Frontal cortex (tissue), 4 donors: ENCODE results near the gene TMEM184C. TPM values are rescaled to one million over a fixed set of nuclear protein-coding genes. Genes with fewer than 3 reads are reported as not detected.

Experiments used
- DNase-seq, 2 donors: peaks; one replicate each; pipeline ENCODE4 v3.0.0; 2012; ENCODE audit warnings: low spot score in 2 of 2
- FAIRE-seq: peaks from 2 replicates; lab custom pipeline; 2012; peaks lifted over from hg19 to GRCh38; lab: Jason Lieb, UNC
- total RNA-seq: library from RNA; depleted of rRNA; stranded (reverse); fragments of >200 nt; gene quantifications from one replicate; pipeline ENCODE4 v1.2.3, GENCODE V29; 2014
- donor health status: control.
- donor health status: control.
- donor health status: control.

Gene TMEM184C
- total RNA-seq, 1 donor from 2014 or later = 47.7 TPM

DNA sequence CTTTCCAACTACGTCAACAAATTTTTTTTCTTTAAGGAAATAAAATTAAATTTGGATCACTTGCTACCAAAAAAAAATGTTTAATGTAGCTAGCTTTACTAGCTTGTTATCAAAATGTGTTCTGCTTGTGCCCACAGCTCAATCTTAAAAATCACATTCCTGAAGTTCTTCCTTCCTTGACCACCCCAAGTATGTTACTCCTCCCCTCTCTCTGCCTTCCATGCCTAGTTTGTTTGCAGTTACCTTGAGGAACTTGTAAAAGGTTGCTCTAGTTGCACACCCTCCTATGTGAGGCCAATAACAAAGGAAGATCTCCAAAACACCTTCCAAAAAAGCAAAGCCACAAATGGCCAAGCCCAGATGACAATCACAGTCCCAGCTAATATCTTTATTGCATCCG is 19.6 kb upstream of the TMEM184C start:
- DNase-seq = no peak

GRCh38 chr4:147599206-147599605 is 18.0 kb upstream of the TMEM184C start:
- DNase-seq (no peak), FAIRE-seq (no peak)

More for the DNA sequence above, 19.6 kb upstream of the TMEM184C start:
- no peak for FAIRE-seq

DNA sequence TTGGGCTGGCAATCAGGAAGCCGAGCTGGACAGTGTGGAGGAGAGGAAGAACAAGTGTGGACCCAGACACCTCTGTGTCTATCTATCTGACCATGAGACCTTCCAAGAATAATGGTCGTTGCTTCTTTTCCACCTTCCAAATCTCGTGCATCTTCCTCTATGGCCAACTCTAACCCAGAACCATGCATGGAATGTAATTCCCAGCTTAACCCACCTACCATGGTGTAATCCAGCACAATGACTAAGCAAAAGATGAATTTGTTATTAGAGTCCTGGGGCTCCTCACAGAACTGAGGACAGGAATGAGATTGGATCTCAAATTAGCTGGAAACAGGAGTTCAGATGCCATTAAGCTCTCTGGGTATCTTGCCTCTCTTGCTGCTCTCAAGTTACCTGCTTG is 17.4 kb upstream of the TMEM184C start:
- no peak for DNase-seq

GRCh38 chr4:147605499-147605898 is 11.7 kb upstream of the TMEM184C start:
- FAIRE-seq = no peak
- DNase-seq = no peak

More for the DNA sequence above, 17.4 kb upstream of the TMEM184C start:
- FAIRE-seq = no peak

DNA sequence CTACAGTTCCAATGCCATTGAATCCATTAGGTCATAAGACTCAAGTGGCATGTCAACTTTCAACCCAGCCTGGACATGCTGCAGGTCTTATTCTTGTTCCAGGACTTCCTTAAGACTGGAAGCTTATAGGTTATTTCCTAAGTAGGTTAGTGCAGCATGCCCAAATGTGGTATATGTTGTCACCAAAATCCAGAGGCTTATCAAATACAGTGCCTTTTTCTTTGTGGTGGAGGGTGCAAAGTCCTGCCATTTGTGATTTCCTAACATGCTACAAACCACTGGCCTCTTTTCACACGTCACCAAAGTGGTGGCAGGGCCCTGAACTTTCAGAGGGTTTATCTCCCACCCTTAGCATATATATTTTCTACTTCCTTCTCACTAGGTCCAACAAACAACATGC is 9.7 kb upstream of the TMEM184C start:
- FAIRE-seq = no peak
- DNase-seq = no peak

DNA sequence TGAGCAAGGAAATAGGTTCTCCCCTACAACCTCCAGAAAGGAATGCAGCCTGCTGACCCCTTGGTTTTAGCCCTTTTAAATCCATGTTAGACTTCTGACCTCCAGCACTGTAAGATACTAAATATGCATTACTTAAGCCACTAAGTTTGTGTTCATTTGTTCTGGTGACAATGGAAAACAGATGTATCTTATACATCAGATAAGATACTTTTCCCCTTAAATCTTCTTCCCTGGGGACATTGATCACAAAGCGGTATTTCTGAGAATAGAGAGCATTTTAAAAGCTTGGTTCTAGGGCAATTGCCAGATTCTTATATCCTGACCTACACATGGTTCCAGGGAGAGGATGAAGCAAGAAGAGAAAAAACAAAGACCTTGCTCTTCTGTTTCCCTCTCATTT is 6.5 kb upstream of the TMEM184C start:
- no peak for FAIRE-seq
- no peak for DNase-seq

- DNase-seq (no peak), FAIRE-seq (no peak)
These were observed 386 bp upstream of the TMEM184C start for GRCh38 chr4:147616849-147617172.

DNA sequence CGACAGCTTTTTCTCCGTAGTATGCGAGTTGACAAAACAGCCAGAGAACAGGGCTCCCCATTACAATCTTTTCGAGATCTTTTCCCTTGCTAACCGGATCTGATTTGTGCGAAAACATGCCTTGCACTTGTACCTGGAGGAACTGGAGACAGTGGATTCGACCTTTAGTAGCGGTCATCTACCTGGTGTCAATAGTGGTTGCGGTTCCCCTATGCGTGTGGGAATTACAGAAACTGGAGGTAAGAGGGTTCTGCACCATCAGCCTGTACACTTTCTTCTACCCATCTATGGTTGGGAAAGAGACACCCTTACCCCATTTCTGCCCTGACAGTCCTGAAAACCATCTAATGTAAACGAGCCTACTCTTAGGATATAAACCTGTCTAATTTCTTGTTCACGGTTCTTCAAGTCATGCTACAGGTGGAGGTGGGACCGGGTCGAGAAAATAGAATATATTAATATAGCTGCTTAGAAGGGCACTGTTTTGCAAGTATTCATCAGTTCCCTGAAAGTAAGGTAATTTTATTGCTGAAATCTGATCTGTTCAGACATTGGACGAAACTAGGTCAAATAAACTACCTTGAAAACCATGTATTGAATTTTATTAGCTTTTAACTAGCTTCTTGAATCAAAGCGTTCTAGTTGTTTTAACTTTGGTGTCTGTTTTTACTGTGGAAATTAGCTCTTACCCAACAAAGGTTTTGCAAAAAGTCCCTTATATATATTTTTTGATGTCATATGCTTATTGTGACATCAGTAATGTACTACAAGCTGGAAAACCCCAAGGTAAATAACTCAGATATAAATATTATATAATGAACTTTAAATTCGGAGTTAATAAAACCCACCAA is 869 bp downstream of the TMEM184C start:
- FAIRE-seq (no peak), DNase-seq (no peak)

DNA sequence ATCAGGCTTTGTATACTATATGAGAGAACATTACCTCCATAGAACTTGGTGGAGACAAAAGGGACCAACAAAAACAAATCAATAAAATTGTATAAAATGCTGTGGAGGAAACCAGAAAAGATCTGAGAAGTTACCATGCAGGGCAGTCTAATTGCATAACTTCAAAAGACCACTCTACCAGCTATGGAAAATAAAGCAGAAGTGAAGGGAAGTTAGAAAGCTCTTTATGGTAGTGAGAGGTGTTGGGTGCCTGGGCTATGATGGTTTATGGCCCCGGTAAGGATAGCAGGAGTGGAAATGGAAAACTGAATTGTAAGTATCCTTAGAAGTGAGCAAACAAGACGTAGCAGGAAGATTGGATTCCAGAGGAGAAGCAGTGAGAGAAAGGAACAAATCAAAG is 3.1 kb downstream of the TMEM184C start:
- DNase-seq (no peak), FAIRE-seq (no peak)

- FAIRE-seq (no peak), DNase-seq (no peak)
These were observed 8.5 kb downstream of the TMEM184C start for GRCh38 chr4:147625733-147626132.

- DNase-seq (no peak), FAIRE-seq (no peak)
These were observed 9.7 kb downstream of the TMEM184C start for GRCh38 chr4:147626903-147627302.

GRCh38 chr4:147628415-147628814 is 11.2 kb downstream of the TMEM184C start:
- DNase-seq (no peak), FAIRE-seq (no peak)

GRCh38 chr4:147629783-147630730 is 12.9 kb downstream of the TMEM184C start:
- FAIRE-seq (peak; percentile 69), DNase-seq (no peak)

GRCh38 chr4:147633113-147633512 is 15.9 kb downstream of the TMEM184C start:
- FAIRE-seq = no peak

GRCh38 chr4:147633643-147634042 is 16.4 kb downstream of the TMEM184C start:
- no peak for FAIRE-seq
- DNase-seq = no peak

More at GRCh38 chr4:147633113-147633512, 15.9 kb downstream of the TMEM184C start:
- no peak for DNase-seq

DNA sequence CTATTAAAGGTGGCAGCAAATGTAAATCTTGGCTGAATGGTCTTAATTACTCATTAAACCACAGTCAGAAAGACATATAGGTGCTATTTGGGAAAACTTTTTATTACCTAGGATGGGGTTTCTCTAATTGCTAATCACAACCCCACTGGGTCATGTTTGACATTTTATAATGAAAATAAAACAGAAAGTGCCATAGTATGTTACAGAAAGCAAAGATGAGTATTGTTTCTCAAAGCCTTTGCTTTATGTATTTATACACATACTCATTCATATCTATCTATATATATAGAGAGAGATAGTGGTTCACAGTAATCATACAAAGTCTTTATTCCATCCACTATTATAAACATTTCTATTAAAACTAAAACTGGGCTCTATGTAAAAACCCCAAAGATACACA is 18.2 kb downstream of the TMEM184C start:
- DNase-seq = no peak
- FAIRE-seq = no peak

- FAIRE-seq = no peak
These were observed 21.2 kb downstream of the TMEM184C start for GRCh38 chr4:147638365-147638764.

GRCh38 chr4:147638942-147639341 is 21.7 kb downstream of the TMEM184C start:
- DNase-seq (no peak), FAIRE-seq (no peak)

More at GRCh38 chr4:147638365-147638764, 21.2 kb downstream of the TMEM184C start:
- DNase-seq = no peak

- FAIRE-seq = no peak
- no peak for DNase-seq
These were observed 22.2 kb downstream of the TMEM184C start for GRCh38 chr4:147639388-147639787.

DNA sequence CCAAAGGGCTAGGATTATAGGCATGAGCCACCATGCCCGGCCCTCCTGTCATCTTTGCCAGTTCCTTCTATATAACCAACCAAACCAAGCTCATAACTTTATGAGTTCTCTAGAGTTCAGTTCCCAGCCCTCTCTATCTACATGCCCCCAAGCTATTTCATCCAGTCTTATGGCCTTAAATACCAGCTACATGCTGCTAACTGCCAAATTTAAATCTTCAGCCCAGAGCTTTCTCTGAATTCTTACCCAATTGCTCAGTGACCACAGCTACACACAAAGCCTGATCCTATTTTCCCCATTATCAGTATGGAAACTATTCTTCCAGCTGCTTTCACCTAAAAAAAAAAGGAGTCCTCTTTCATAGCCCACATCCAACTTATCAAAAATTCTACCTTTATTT is 23.1 kb downstream of the TMEM184C start:
- FAIRE-seq = no peak

DNA sequence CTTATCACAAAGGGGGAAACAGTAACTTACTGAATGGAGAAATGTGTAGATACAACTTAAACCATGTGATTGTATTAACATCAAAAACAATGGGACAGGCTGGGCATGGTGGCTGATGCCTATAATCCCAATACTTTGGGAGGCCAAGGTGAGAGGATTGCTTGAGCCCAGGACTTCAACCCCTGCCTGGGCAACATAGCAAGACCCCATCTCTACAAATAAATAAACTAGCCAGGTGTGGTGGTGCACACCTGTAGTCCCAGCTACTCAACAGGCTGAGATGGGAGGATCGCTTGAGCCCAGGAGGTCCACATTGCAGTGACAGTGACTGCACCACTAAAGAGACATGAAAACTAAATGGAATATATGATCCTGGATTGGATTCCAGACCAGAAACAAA is 26.4 kb downstream of the TMEM184C start:
- DNase-seq (no peak), FAIRE-seq (no peak)

More for the DNA sequence above, 23.1 kb downstream of the TMEM184C start:
- no peak for DNase-seq
